Panc1 (cell line): ENCODE measurements around the gene AMPH. TPM values are rescaled to one million over a fixed set of nuclear protein-coding genes. Genes with fewer than 3 reads are reported as not detected.

Experiments
- ATAC-seq: fragments of 200-7000 bp; cut with Tn5 transposase; 2 replicates; pipeline ENCODE4 v1.9.1; 2020; ENCODE audit warnings: mild to moderate bottlenecking, moderate library complexity
- BruUV-seq: library from RNA; stranded (reverse); fragments of 400-500 nt; replicated peaks from 2 replicates; lab custom pipeline; 2021; lab: Mats Ljungman, UMichigan
- CTCF ChIA-PET: fragments of 300-600 bp; sonication (Branson Sonifier 250); formaldehyde crosslinking; loops from one replicate; lab custom pipeline; 2022; ENCODE audit warnings: antibody characterized with exemption; lab: Charles Lee
- POLR2A ChIA-PET: fragments of 300-600 bp; sonication (Branson Sonifier 250); formaldehyde crosslinking; loops from one replicate; lab custom pipeline; 2022; ENCODE audit warnings: antibody characterized with exemption; lab: Charles Lee
- DNase-seq: peaks from one replicate; pipeline ENCODE4 v3.0.0-alpha.2; 2010; ENCODE audit warnings: low read depth, low spot score
- H3K27ac ChIP-seq: 2 replicates; pipeline ENCODE4 v1.5.1; 2011; ENCODE audit warnings: mild to moderate bottlenecking, low read length, inconsistent platforms
- H3K27me3 ChIP-seq: fragments of 200-500 bp; sonication (Bioruptor generic); 2 replicates; pipeline ENCODE4 v1.6.0; 2014; ENCODE audit warnings: low read length, inconsistent platforms; ENCODE audit not compliant: control insufficient read depth, insufficient read depth
- H3K36me3 ChIP-seq: fragments of 200-500 bp; sonication (Bioruptor generic); 2 replicates; pipeline ENCODE4 v1.5.1; 2014; ENCODE audit warnings: inconsistent platforms, mild to moderate bottlenecking, low read length, moderate library complexity; ENCODE audit not compliant: control insufficient read depth, insufficient read depth
- H3K4me1 ChIP-seq: 2 replicates; pipeline ENCODE4 v1.5.1; 2011; ENCODE audit warnings: inconsistent platforms, mild to moderate bottlenecking, low read length, moderate library complexity; ENCODE audit not compliant: control insufficient read depth, insufficient read depth
- H3K4me3 ChIP-seq, 2 experiments: 2 replicates each; pipeline ENCODE4 v1.5.1; 2011 to 2012; ENCODE audit warnings: low read depth in 2 of 2, low read length in 2 of 2, mild to moderate bottlenecking in 2 of 2, inconsistent platforms in 1 of 2, moderate library complexity in 1 of 2
- H3K9me3 ChIP-seq: fragments of 200-500 bp; sonication (Bioruptor generic); 2 replicates; pipeline ENCODE4 v1.5.1; 2014; ENCODE audit warnings: low read depth, mild to moderate bottlenecking, inconsistent platforms, low read length, moderate library complexity; ENCODE audit not compliant: control insufficient read depth, insufficient read depth
- CTCF ChIP-seq: fragments of 450-650 bp; IDR thresholded peaks from 2 replicates; pipeline ENCODE4 v1.5.1; 2017; ENCODE audit warnings: mild to moderate bottlenecking
- POLR2AphosphoS5 ChIP-seq: IDR thresholded peaks from 2 replicates; pipeline ENCODE4 v1.6.1; 2012; ENCODE audit warnings: mild to moderate bottlenecking, low read depth, low read length, moderate library complexity
- REST ChIP-seq, 2 experiments: IDR thresholded peaks; 2 replicates each; pipeline ENCODE4 v1.6.1; 2011 to 2012; ENCODE audit warnings: low read depth in 2 of 2, control low read depth in 1 of 2, low read length in 1 of 2, mild to moderate bottlenecking in 1 of 2, moderate library complexity in 1 of 2; ENCODE audit not compliant: insufficient read depth in 1 of 2
- SIN3A ChIP-seq: IDR thresholded peaks from 2 replicates; pipeline ENCODE4 v1.6.1; 2012; ENCODE audit warnings: low read depth, mild to moderate bottlenecking, low read length, moderate library complexity, borderline replicate concordance; ENCODE audit not compliant: insufficient read depth
- TCF7L2 ChIP-seq: IDR thresholded peaks from 2 replicates; pipeline ENCODE4 v1.6.1; 2011; ENCODE audit warnings: mild to moderate bottlenecking, low read depth, low read length, inconsistent platforms
- in situ Hi-C: cut with HindIII; loops from 2 replicates; pipeline ENCODE4 v1.10.0; 2016; ENCODE audit warnings: low sequenced_read_pairs, low pct_unique_long_range_greater_than_20kb
- intact Hi-C: fragments of 100-400 bp; cut with micrococcal nuclease; formaldehyde crosslinking; loops from one replicate; pipeline ENCODE4 v1.10.0; 2022; ENCODE audit not compliant: unreplicated experiment
- total RNA-seq: library from RNA; stranded (reverse); gene quantifications from one replicate; pipeline ENCODE4 v1.2.1, GENCODE V29; 2021; ENCODE audit not compliant: unreplicated experiment

Gene AMPH
- total RNA-seq, 1 experiment from 2014 or later, result not detected

DNA sequence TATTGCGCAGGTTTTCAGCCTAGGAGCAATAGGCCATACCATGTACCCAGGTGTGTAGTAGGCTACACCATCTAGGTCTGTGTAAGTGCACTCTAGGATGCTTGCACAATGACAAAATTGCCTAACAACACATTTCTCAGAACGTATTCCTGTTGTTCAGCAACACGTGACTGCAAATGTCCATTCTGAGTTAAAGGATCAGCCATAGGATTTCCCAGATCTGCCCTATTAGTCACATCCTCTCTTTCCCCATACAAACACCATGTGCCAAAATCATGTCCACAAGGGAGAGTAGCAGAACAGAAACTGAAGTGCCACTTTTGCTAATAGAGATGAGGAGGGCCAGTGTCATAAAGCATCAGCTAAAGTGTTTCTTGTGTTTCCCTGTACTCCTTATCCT, 42.6 kb upstream of the AMPH start:
- intact Hi-C loops, result no loop called here
- TF ChIP-seq REST (IDR thresholded peaks at IDR 0.05; ENCODE audit: insufficient read depth in 1 of 2, low read depth in 2 of 2, low read length in 1 of 2) (no peak), TCF7L2 (no peak), CTCF (no peak), SIN3A (no peak), POLR2AphosphoS5 (no peak)
- Histone ChIP-seq H3K27ac (no peak overlapping the region), H3K4me1 (no peaks in the 10 kb centered on the region), H3K27me3 (peaks cover 5% of the 10 kb centered on the region; the same call in 1 of the 2 replicates), H3K36me3 (no peaks in the 10 kb centered on the region), H3K9me3 (no peaks in the 10 kb centered on the region), H3K4me3 (no peak overlapping the region)
- ATAC-seq (no peak), DNase-seq (peak; percentile 22)
- ChIA-PET POLR2A (no interaction called here), CTCF (no interaction called here)
- in situ Hi-C loops, result no loop called here
- no TSS peak for BruUV-seq

- no peak overlapping the region for H3K27ac ChIP-seq
- no peak overlapping the region for H3K4me3 ChIP-seq
- ChIA-PET CTCF (no interaction called here), POLR2A (no interaction called here)
- in situ Hi-C loops (no loop called here), intact Hi-C loops (no loop called here)
- TF ChIP-seq TCF7L2, result no peak
- no peak for TF ChIP-seq CTCF
- no peak for TF ChIP-seq REST (IDR thresholded peaks at IDR 0.05; ENCODE audit: insufficient read depth in 1 of 2, low read depth in 2 of 2, low read length in 1 of 2)
- TF ChIP-seq SIN3A, result no peak
- no peak for TF ChIP-seq POLR2AphosphoS5
- H3K9me3 ChIP-seq, result no peaks in the 10 kb centered on the region
- BruUV-seq, result no TSS peak
- no peak for DNase-seq
- H3K4me1 ChIP-seq, result no peaks in the 10 kb centered on the region
- no peaks in the 10 kb centered on the region for H3K36me3 ChIP-seq
- ATAC-seq, result no peak
- H3K27me3 ChIP-seq, result peaks cover 5% of the 10 kb centered on the region; the same call in 1 of the 2 replicates
These were observed 41.0 kb upstream of the AMPH start for GRCh38 chr7:38671911-38672905.
